ENCODE results near the gene SLCO3A1. TPM values are rescaled to one million over a fixed set of nuclear protein-coding genes. Genes with fewer than 3 reads are reported as not detected.

SLCO3A1 gene
- total and polyA plus RNA-seq, 4 donors: 1.6 to 3.6 (median 2.4) TPM

- Histone ChIP-seq H3K9ac (ENCODE audit: low read depth in 1 of 2, low read length in 2 of 2) (no peak overlapping the region), H3K27me3 (ENCODE audit: control insufficient read depth in 4 of 4, insufficient read depth in 4 of 4, low read length in 3 of 4) (no peaks in the 10 kb centered on the region), H3K4me3 (ENCODE audit: low read depth in 1 of 3, low read length in 3 of 3) (no peak overlapping the region), H3K9me3 (ENCODE audit: control insufficient read depth in 4 of 4, low read length in 3 of 4) (no peaks in the 10 kb centered on the region), H3K27ac (ENCODE audit: low read depth in 1 of 2, low read length in 2 of 2) (no peak overlapping the region), H3K36me3 (ENCODE audit: control insufficient read depth in 4 of 4, insufficient read depth in 3 of 4, low read depth in 1 of 4, low read length in 3 of 4) (no peaks in the 10 kb centered on the region), H3K4me1 (ENCODE audit: control insufficient read depth in 4 of 4, insufficient read depth in 4 of 4, low read length in 3 of 4) (peaks cover 0 to 10% (median 7%) of the 10 kb centered on the region in 4 donors)
- TF ChIP-seq ZBTB33 (IDR thresholded peaks at IDR 0.05) (no peak), MAX (IDR thresholded peaks at IDR 0.05) (no peak), TAF1 (conservative IDR thresholded peaks at IDR 0.05) (no peak), CTCF (IDR thresholded peaks at IDR 0.05; ENCODE audit: low read depth, low read length, missing input control) (no peak), SP1 (IDR thresholded peaks at IDR 0.05) (no peak), GABPA (IDR thresholded peaks at IDR 0.05 in 1 of 2, conservative IDR thresholded peaks at IDR 0.05 in 1 of 2) (no peak), JUND (IDR thresholded peaks at IDR 0.05) (no peak), YY1 (IDR thresholded peaks at IDR 0.05) (no peak), NR2F2 (IDR thresholded peaks at IDR 0.05) (no peak), FOXA1 (IDR thresholded peaks at IDR 0.05) (no peak), HNF4G (IDR thresholded peaks at IDR 0.05) (no peak)
- DNase-seq (ENCODE audit: low spot score): no peak
- WGBS: 88% methylated on average over 15 of the region's 15 CpGs
Observed at GRCh38 chr15:92159906-92160841, 306.7 kb downstream of the SLCO3A1 start.

- TF ChIP-seq ZBTB33 (IDR thresholded peaks at IDR 0.05) (no peak), EGR1 (IDR thresholded peaks at IDR 0.05; ENCODE audit: low read depth in 2 of 2) (no peak), YY1 (IDR thresholded peaks at IDR 0.05) (no peak), RXRA (IDR thresholded peaks at IDR 0.05) (no peak), CTCF (IDR thresholded peaks at IDR 0.05; ENCODE audit: low read depth, low read length, missing input control) (no peak), HNF4A (conservative IDR thresholded peaks at IDR 0.05) (no peak), SP1 (IDR thresholded peaks at IDR 0.05) (no peak), TAF1 (conservative IDR thresholded peaks at IDR 0.05) (no peak), JUND (IDR thresholded peaks at IDR 0.05) (no peak), RAD21 (IDR thresholded peaks at IDR 0.05) (no peak), ATF3 (IDR thresholded peaks at IDR 0.05) (no peak), NR2F2 (IDR thresholded peaks at IDR 0.05) (no peak)
- Histone ChIP-seq H3K4me1 (ENCODE audit: control insufficient read depth in 4 of 4, insufficient read depth in 4 of 4, low read length in 3 of 4) (peaks cover 2 to 19% (median 16%) of the 10 kb centered on the region in 4 donors), H3K36me3 (ENCODE audit: control insufficient read depth in 4 of 4, insufficient read depth in 3 of 4, low read depth in 1 of 4, low read length in 3 of 4) (no peaks in the 10 kb centered on the region), H3K27me3 (ENCODE audit: control insufficient read depth in 4 of 4, insufficient read depth in 4 of 4, low read length in 3 of 4) (no peaks in the 10 kb centered on the region), H3K4me3 (ENCODE audit: low read depth in 1 of 3, low read length in 3 of 3) (no peak overlapping the region), H3K9ac (ENCODE audit: low read depth in 1 of 2, low read length in 2 of 2) (no peak overlapping the region), H3K27ac (ENCODE audit: low read depth in 1 of 2, low read length in 2 of 2) (no peak overlapping the region), H3K9me3 (ENCODE audit: control insufficient read depth in 4 of 4, low read length in 3 of 4) (no peaks in the 10 kb centered on the region)
- 94% methylated on average over 6 of the region's 6 CpGs for WGBS
- no peak for DNase-seq (ENCODE audit: low spot score)
Observed at GRCh38 chr15:92161039-92161670, 307.6 kb downstream of the SLCO3A1 start.
